Breast epithelium (tissue), 3 donors: ENCODE measurements around the gene STRIP1.

ENCODE experiments used
- POLR2A ChIP-seq: fragments of 450-650 bp; IDR thresholded peaks from one replicate; pipeline ENCODE4 v1.6.1; 2016; ENCODE audit warnings: antibody characterized with exemption, mild to moderate bottlenecking, moderate library complexity
- POLR2AphosphoS5 ChIP-seq, 3 donors: sonication (generic); formaldehyde crosslinking; IDR thresholded peaks; one replicate each; pipeline ENCODE4 v1.6.1; 2017; ENCODE audit warnings: antibody characterized with exemption in 3 of 3
- TF ChIP-seq, protein P1 (sequence below), 3 donors: fragments of 450-650 bp; IDR thresholded peaks; one replicate each; pipeline ENCODE4 v1.5.1; 2016 to 2017; ENCODE audit warnings: antibody characterized with exemption in 3 of 3, mild to moderate bottlenecking in 3 of 3, moderate library complexity in 3 of 3

DNA sequence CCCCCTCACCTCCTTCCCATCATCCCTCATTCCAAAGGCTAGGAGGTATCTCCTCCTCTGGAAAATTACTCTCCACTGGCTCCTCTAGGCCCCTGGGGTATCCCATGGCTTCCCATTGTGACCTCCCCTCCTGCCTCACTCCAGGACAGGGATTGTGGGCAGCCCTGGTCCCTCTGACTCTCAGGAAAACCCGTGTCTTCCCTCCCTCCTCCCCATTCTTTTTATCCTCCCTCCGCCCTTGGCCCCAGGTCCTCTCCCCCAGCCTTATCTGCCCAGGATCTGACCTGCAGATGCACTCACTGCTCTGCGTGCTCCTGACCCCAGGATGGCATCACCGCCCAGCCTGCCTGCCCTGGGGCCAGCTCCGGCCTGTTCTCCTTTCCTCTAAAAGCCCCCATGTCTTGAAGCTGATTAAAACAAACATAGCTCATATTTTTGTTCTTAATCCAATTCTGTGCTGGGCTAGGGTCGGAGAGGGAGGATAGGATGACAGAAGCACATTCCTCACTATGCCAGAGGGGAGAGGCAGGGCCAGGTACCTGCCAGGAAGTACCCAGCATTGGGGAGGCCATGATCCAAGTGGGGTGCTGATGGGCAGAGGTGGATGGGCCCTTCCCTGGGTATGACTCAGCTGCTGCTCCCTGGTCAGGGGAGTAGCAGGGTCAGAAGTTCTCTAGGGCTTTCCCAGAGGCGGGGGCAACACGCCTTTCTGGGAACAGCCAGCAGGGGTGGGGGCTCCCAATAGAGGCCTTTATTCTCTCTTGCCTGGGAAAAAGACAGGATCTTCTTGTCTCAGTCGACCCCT is 64.0 kb downstream of the STRIP1 start:
- TF ChIP-seq, protein P1, sequence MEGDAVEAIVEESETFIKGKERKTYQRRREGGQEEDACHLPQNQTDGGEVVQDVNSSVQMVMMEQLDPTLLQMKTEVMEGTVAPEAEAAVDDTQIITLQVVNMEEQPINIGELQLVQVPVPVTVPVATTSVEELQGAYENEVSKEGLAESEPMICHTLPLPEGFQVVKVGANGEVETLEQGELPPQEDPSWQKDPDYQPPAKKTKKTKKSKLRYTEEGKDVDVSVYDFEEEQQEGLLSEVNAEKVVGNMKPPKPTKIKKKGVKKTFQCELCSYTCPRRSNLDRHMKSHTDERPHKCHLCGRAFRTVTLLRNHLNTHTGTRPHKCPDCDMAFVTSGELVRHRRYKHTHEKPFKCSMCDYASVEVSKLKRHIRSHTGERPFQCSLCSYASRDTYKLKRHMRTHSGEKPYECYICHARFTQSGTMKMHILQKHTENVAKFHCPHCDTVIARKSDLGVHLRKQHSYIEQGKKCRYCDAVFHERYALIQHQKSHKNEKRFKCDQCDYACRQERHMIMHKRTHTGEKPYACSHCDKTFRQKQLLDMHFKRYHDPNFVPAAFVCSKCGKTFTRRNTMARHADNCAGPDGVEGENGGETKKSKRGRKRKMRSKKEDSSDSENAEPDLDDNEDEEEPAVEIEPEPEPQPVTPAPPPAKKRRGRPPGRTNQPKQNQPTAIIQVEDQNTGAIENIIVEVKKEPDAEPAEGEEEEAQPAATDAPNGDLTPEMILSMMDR (IDR thresholded peaks at IDR 0.05) = no peak
- TF ChIP-seq POLR2A (no peak), POLR2AphosphoS5 (IDR thresholded peaks at IDR 0.05) (no peak)
